Fibroblast of lung (primary cell): ENCODE data around the gene PRDM16. TPM values are rescaled to one million over a fixed set of nuclear protein-coding genes. Genes with fewer than 3 reads are reported as not detected.
A peak's percentile ranks its signal among the peaks of the same experiment; 100 is the strongest.

Experiments used
- DNase-seq, 2 donors: peaks; one replicate each; pipeline versions ENCODE4 v3.0.0 to v3.0.0-alpha.2; 2010; ENCODE audit warnings: low read depth in 2 of 2
- H2AFZ ChIP-seq: 2 replicates; pipeline ENCODE4 v1.5.1; 2012; ENCODE audit warnings: low read length, control low read depth, inconsistent platforms
- H3K27ac ChIP-seq: 2 replicates; pipeline ENCODE4 v1.5.1; 2011; ENCODE audit warnings: low read length, control low read depth; ENCODE audit not compliant: insufficient read depth
- H3K27me3 ChIP-seq: 2 replicates; pipeline ENCODE4 v1.5.1; 2011; ENCODE audit warnings: mild to moderate bottlenecking, low read length; ENCODE audit not compliant: control insufficient read depth, insufficient read depth
- H3K36me3 ChIP-seq: 2 replicates; pipeline ENCODE4 v1.5.1; 2011; ENCODE audit warnings: low read length; ENCODE audit not compliant: control insufficient read depth, insufficient read depth
- H3K4me1 ChIP-seq: 2 replicates; pipeline ENCODE4 v1.5.1; 2011; ENCODE audit warnings: low read length; ENCODE audit not compliant: control insufficient read depth, insufficient read depth; ENCODE audit errors: extremely low read depth
- H3K4me2 ChIP-seq: 2 replicates; pipeline ENCODE4 v1.5.1; 2011; ENCODE audit warnings: low read length, control low read depth; ENCODE audit not compliant: insufficient read depth; ENCODE audit errors: extremely low read depth
- H3K4me3 ChIP-seq, 4 experiments: fragments of 200-600 bp in 1 of 4; sonication (generic) in 1 of 4; replicated peaks in 1 of 4; 2 replicates each; pipeline ENCODE4 v1.5.1; 2011 to 2016; ENCODE audit warnings: low read length in 4 of 4, low read depth in 3 of 4, mild to moderate bottlenecking in 3 of 4, control low read depth in 2 of 4, inconsistent platforms in 1 of 4, mixed read lengths in 1 of 4; ENCODE audit not compliant: insufficient read depth in 1 of 4; ENCODE audit errors: control extremely low read depth in 1 of 4
- H3K79me2 ChIP-seq: 2 replicates; pipeline ENCODE4 v1.5.1; 2012; ENCODE audit warnings: mild to moderate bottlenecking, low read length, inconsistent platforms; ENCODE audit not compliant: control insufficient read depth, insufficient read depth
- H3K9ac ChIP-seq: 2 replicates; pipeline ENCODE4 v1.5.1; 2011; ENCODE audit warnings: mild to moderate bottlenecking, low read length, control low read depth; ENCODE audit not compliant: insufficient read depth
- H3K9me3 ChIP-seq: 2 replicates; pipeline ENCODE4 v1.5.1; 2012; ENCODE audit warnings: low read depth, low read length; ENCODE audit not compliant: control insufficient read depth, insufficient read depth
- H4K20me1 ChIP-seq: 2 replicates; pipeline ENCODE4 v1.5.1; 2011; ENCODE audit warnings: low read length; ENCODE audit not compliant: control insufficient read depth, insufficient read depth; ENCODE audit errors: extremely low read depth
- CTCF ChIP-seq, 2 donors: IDR thresholded peaks in 1 of 2; conservative IDR thresholded peaks in 1 of 2; 1 replicate in 1 of 2; 2 replicates in 1 of 2; pipeline ENCODE4 v1.5.1; 2011 to 2012; ENCODE audit warnings: low read length in 2 of 2, control low read depth in 1 of 2, inconsistent platforms in 1 of 2, low read depth in 1 of 2, mild to moderate bottlenecking in 1 of 2
- EZH2 ChIP-seq: IDR thresholded peaks from 2 replicates; pipeline ENCODE4 v1.5.1; 2012; ENCODE audit warnings: low read length, control low read depth, mild to moderate bottlenecking; ENCODE audit errors: missing control alignments
- polyA plus RNA-seq, 2 donors: library from polyadenylated mRNA; depleted of rRNA in 1 of 2; stranded (reverse) in 1 of 2; unstranded in 1 of 2; fragments of >200 nt; gene quantifications; 2 replicates each; pipeline ENCODE4 v1.2.1, GENCODE V29; 2011 to 2012; ENCODE audit warnings: missing spikeins in 1 of 2
- total RNA-seq: library from RNA; depleted of rRNA; stranded (reverse); fragments of >200 nt; gene quantifications from 2 replicates; pipeline ENCODE4 v1.2.1, GENCODE V29; 2014

The PRDM16 gene
- total and polyA plus RNA-seq, 2 donors (not counting 1 experiment from before 2014, with no cell fraction given): 0.30 to 1.8 TPM

DNA sequence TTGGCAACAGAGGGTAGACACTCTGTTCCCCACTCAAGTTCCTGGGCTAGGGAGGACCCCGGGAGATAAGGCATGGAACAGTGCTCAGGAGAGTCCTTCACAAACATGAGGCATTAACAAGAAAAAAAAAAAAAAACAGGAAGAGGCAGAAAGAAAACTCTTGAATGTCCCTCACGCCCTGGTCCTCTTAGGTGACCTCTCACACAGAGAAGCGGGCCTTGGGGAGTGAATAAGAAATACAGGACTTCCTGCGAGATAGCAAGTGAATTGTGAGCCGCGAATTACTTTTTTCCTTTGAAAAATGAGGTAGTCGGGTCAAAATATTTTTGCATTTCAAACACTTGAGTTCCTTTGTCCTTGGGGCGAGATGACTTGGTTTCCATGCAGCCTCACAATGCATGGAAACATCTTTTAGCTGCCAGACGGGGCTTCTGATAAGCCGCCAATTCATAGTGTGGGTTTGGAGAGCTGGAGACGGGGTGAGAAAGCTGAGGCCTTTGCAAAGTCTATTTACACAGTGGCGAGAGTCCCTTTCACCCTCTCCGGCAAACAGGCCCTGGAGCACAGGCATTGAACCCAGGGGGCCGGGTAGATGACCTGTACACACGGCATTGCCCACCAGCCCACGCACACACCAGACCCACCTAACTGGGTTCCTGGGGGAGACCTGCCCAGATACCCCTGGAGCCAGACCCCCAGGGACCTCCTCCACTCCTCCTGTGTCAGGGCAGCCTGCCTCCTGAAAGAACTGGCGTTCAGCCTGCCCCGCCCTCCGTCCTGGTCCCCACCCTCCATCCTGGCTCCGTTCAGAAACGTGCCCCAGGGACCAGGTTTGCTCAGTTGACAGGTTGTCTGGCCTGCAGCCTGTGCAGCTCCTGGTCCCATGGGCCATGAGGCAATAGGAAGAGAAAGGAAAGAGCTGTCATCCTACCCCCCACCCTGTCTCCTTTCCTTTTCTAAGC is 192.3 kb downstream of the PRDM16 start:
- no peak for TF ChIP-seq CTCF (conservative IDR thresholded peaks at IDR 0.05 in 1 of 2, IDR thresholded peaks at IDR 0.05 in 1 of 2; ENCODE audit: low read depth in 1 of 2, low read length in 2 of 2)
- Histone ChIP-seq H3K27ac (no peak overlapping the region), H3K9me3 (no peaks in the 10 kb centered on the region), H4K20me1 (no peaks in the 10 kb centered on the region), H3K4me2 (no peak overlapping the region), H3K79me2 (no peaks in the 10 kb centered on the region), H2AFZ (no peak overlapping the region), H3K4me3 (no peak overlapping the region), H3K4me1 (no peaks in the 10 kb centered on the region), H3K36me3 (no peaks in the 10 kb centered on the region), H3K27me3 (no peaks in the 10 kb centered on the region), H3K9ac (no peak overlapping the region)
- peak in 1 of 2 donors; percentile 12 for DNase-seq

- Histone ChIP-seq H3K4me2 (no peak overlapping the region), H2AFZ (no peak overlapping the region), H3K79me2 (no peaks in the 10 kb centered on the region), H3K4me1 (no peaks in the 10 kb centered on the region), H3K4me3 (no peak overlapping the region), H3K36me3 (no peaks in the 10 kb centered on the region), H3K27ac (no peak overlapping the region), H3K9me3 (no peaks in the 10 kb centered on the region), H3K9ac (no peak overlapping the region), H4K20me1 (no peaks in the 10 kb centered on the region), H3K27me3 (no peaks in the 10 kb centered on the region)
- no peak for TF ChIP-seq CTCF (conservative IDR thresholded peaks at IDR 0.05 in 1 of 2, IDR thresholded peaks at IDR 0.05 in 1 of 2; ENCODE audit: low read depth in 1 of 2, low read length in 2 of 2)
- TF ChIP-seq EZH2: no peak
- DNase-seq: peak in 1 of 2 donors; percentile 12
Observed at GRCh38 chr1:3261969-3262579, 193.1 kb downstream of the PRDM16 start.

GRCh38 chr1:3262681-3263286 is 193.8 kb downstream of the PRDM16 start:
- Histone ChIP-seq H3K27ac (no peak overlapping the region), H3K79me2 (no peaks in the 10 kb centered on the region), H3K9ac (no peak overlapping the region), H3K4me3 (no peak overlapping the region), H3K9me3 (no peaks in the 10 kb centered on the region), H3K27me3 (no peaks in the 10 kb centered on the region), H3K36me3 (no peaks in the 10 kb centered on the region), H3K4me1 (no peaks in the 10 kb centered on the region), H3K4me2 (no peak overlapping the region), H4K20me1 (no peaks in the 10 kb centered on the region), H2AFZ (no peak overlapping the region)
- no peak for DNase-seq
- TF ChIP-seq EZH2 (no peak), CTCF (conservative IDR thresholded peaks at IDR 0.05 in 1 of 2, IDR thresholded peaks at IDR 0.05 in 1 of 2; ENCODE audit: low read depth in 1 of 2, low read length in 2 of 2) (no peak)
